HepG2 (cell line): ENCODE measurements around the gene TNS4. TPM values are rescaled to one million over a fixed set of nuclear protein-coding genes. Genes with fewer than 3 reads are reported as not detected.

Experiments
- EED ChIP-seq: sonication (generic); formaldehyde crosslinking; IDR thresholded peaks from 2 replicates; pipeline ENCODE4 v1.5.0; 2020; ENCODE audit warnings: mild to moderate bottlenecking, missing genetic modification reagents
- EHMT2 ChIP-seq: fragments of 200-600 bp; sonication (generic); IDR thresholded peaks from 2 replicates; pipeline ENCODE4 v1.7.0; 2017; ENCODE audit warnings: antibody characterized with exemption, low read depth, low read length, borderline replicate concordance
- HMGXB3 ChIP-seq: sonication (generic); formaldehyde crosslinking; IDR thresholded peaks from 2 replicates; pipeline ENCODE4 v1.4.0; 2020; ENCODE audit warnings: missing genetic modification reagents, borderline replicate concordance
- KDM2A ChIP-seq: sonication (generic); formaldehyde crosslinking; IDR thresholded peaks from 2 replicates; pipeline ENCODE4 v1.4.0; 2020; ENCODE audit warnings: low read depth, missing genetic modification reagents, borderline replicate concordance
- NCOA1 ChIP-seq: sonication (generic); formaldehyde crosslinking; IDR thresholded peaks from 2 replicates; pipeline ENCODE4 v1.9.0; 2021; ENCODE audit warnings: missing genetic modification reagents
- PITX1 ChIP-seq: sonication (generic); formaldehyde crosslinking; IDR thresholded peaks from 2 replicates; pipeline ENCODE4 v1.5.1; 2020; ENCODE audit warnings: mild to moderate bottlenecking, missing genetic modification reagents
- XRCC5 ChIP-seq: fragments of 200-400 bp; formaldehyde crosslinking; optimal IDR thresholded peaks from 2 replicates; pipeline ENCODE3; 2017; ENCODE audit warnings: mild to moderate bottlenecking, low read length
- ZIK1 ChIP-seq: sonication (generic); formaldehyde crosslinking; IDR thresholded peaks from 2 replicates; pipeline ENCODE4 v1.5.0; 2020; ENCODE audit warnings: mild to moderate bottlenecking, low read depth, missing genetic modification reagents, borderline replicate concordance
- ZNF205 ChIP-seq: IDR thresholded peaks from 2 replicates; pipeline ENCODE4 v1.6.1; 2018; ENCODE audit warnings: missing biosample characterization, missing genetic modification reagents
- ZNF3 ChIP-seq: IDR thresholded peaks from 2 replicates; pipeline ENCODE4 v1.7.0; 2017; ENCODE audit warnings: inconsistent platforms
- ZNF335 ChIP-seq: sonication (generic); formaldehyde crosslinking; IDR thresholded peaks from 2 replicates; pipeline ENCODE4 v1.4.0; 2020; ENCODE audit warnings: missing genetic modification reagents
- ZNF431 ChIP-seq: sonication (generic); formaldehyde crosslinking; IDR thresholded peaks from 2 replicates; pipeline ENCODE4 v1.9.0; 2022; ENCODE audit warnings: missing genetic modification reagents, low read depth, mild to moderate bottlenecking, borderline replicate concordance
- ZNF563 ChIP-seq: sonication (generic); formaldehyde crosslinking; IDR thresholded peaks from 2 replicates; pipeline ENCODE4 v1.8.0; 2022; ENCODE audit warnings: mild to moderate bottlenecking, moderate library complexity, missing genetic modification reagents
- ZNF574 ChIP-seq: sonication (generic); formaldehyde crosslinking; IDR thresholded peaks from 2 replicates; pipeline ENCODE4 v1.4.0; 2020; ENCODE audit warnings: missing genetic modification reagents
- ZNF777 ChIP-seq: sonication (generic); formaldehyde crosslinking; IDR thresholded peaks from 2 replicates; pipeline ENCODE4 v1.4.0; 2020; ENCODE audit warnings: missing genetic modification reagents
- polyA plus RNA-seq, 8 experiments: library from polyadenylated mRNA; depleted of rRNA in 3 of 8; stranded (reverse) in 7 of 8; unstranded in 1 of 8; fragments of >200 nt; fragmentation: Illumina TruSeq in 4 of 8; extraction: Trizol in 4 of 8; gene quantifications; 2 replicates each; pipeline versions ENCODE4 v1.2.1 to v1.2.3, GENCODE V29; 2011 to 2016; ENCODE audit warnings: low read depth in 4 of 8, missing spikeins in 1 of 8, mixed read lengths in 1 of 8; ENCODE audit not compliant: insufficient read depth in 1 of 8
- total RNA-seq, 5 experiments: library from RNA; depleted of rRNA; stranded (reverse); fragments of >200 nt; fragmentation: Illumina TruSeq; extraction: Trizol; gene quantifications; 2 replicates each; pipeline ENCODE4 v1.2.3, GENCODE V29; 2016; ENCODE audit warnings: low read depth in 1 of 5
- TF ChIP-seq, protein P1 (sequence below): sonication (generic); formaldehyde crosslinking; IDR thresholded peaks from 2 replicates; pipeline ENCODE4 v1.5.0; 2020; ENCODE audit warnings: mild to moderate bottlenecking, missing genetic modification reagents
- TF ChIP-seq, protein P2 (sequence below): sonication (generic); formaldehyde crosslinking; IDR thresholded peaks from 2 replicates; pipeline ENCODE4 v1.8.1; 2022; ENCODE audit warnings: mild to moderate bottlenecking, missing genetic modification reagents

TNS4 gene
- total and polyA plus RNA-seq, 2 of the 13 experiments (the other 11 are each of a cell fraction or from before 2014, with no cell fraction given): 0.58 to 2.1 TPM

DNA sequence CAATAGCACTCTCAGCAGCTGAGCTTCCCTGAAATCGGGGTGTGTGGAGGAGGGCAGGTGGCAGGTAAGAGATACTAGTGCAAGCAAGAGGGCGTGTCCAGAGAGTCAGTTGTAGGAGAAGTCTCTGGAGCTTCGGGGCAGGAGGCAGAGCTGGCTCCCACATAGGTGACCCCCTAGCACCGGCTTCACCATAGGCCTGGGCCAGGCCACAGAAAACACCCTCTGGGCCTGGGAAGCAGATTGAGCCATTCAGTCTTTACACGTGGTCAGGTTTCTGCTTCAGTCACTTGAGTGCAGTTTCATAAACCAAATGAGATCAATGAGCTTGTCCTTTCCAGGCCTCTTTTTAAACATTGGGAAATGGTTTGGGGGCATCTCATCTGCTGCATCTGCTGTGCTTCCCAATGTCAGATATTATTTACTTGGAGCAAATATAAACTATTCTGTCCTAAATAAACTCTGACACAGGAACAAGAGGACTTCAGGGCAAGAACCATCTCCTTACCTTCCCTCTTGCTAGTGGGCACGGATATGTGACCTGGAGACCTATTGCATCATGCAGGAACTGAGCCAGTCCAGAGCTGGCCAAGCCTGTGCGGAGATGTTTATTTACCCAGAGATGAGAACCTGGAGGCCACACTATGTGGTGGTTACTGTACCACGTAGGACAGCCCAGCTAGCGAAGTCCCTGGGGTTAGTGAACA is 47.7 kb upstream of the TNS4 start (continued):
- peak; percentile 80 for TF ChIP-seq ZNF563 (CRISPR knock-in tag)
- no peak for TF ChIP-seq ZNF777 (CRISPR knock-in tag)
- TF ChIP-seq, protein P1, sequence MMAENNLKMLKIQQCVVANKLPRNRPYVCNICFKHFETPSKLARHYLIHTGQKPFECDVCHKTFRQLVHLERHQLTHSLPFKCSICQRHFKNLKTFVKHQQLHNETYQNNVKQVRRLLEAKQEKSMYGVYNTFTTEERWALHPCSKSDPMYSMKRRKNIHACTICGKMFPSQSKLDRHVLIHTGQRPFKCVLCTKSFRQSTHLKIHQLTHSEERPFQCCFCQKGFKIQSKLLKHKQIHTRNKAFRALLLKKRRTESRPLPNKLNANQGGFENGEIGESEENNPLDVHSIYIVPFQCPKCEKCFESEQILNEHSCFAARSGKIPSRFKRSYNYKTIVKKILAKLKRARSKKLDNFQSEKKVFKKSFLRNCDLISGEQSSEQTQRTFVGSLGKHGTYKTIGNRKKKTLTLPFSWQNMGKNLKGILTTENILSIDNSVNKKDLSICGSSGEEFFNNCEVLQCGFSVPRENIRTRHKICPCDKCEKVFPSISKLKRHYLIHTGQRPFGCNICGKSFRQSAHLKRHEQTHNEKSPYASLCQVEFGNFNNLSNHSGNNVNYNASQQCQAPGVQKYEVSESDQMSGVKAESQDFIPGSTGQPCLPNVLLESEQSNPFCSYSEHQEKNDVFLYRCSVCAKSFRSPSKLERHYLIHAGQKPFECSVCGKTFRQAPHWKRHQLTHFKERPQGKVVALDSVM: peak; percentile 50; the same call in 1 of the 2 replicates
- peak; percentile 94; the same call in 1 of the 2 replicates for TF ChIP-seq ZNF431 (CRISPR knock-in tag)
- peak; percentile 75; the same call in 1 of the 2 replicates for TF ChIP-seq NCOA1
- no peak for TF ChIP-seq EHMT2
- 0 out of 2 replicates have a peak, but pooled peaks have one; percentile 71 for TF ChIP-seq ZIK1
- 0 out of 2 replicates have a peak, but pooled peaks have one; percentile 57 for TF ChIP-seq EED (CRISPR knock-in tag)
- peak; percentile 87 for TF ChIP-seq KDM2A (CRISPR knock-in tag)
- peak; percentile 73 for TF ChIP-seq XRCC5
- TF ChIP-seq, protein P2, sequence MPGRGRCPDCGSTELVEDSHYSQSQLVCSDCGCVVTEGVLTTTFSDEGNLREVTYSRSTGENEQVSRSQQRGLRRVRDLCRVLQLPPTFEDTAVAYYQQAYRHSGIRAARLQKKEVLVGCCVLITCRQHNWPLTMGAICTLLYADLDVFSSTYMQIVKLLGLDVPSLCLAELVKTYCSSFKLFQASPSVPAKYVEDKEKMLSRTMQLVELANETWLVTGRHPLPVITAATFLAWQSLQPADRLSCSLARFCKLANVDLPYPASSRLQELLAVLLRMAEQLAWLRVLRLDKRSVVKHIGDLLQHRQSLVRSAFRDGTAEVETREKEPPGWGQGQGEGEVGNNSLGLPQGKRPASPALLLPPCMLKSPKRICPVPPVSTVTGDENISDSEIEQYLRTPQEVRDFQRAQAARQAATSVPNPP (CRISPR knock-in tag): peak; percentile 28; the same call in 1 of the 2 replicates
- peak; percentile 90 for TF ChIP-seq HMGXB3 (CRISPR knock-in tag)
- peak; percentile 92 for TF ChIP-seq PITX1 (CRISPR knock-in tag)
- peak; percentile 92 for TF ChIP-seq ZNF335 (CRISPR knock-in tag)
- peak; percentile 85 for TF ChIP-seq ZNF574
- TF ChIP-seq ZNF205 (CRISPR knock-in tag): peak; percentile 92
- TF ChIP-seq ZNF3 (CRISPR knock-in tag): peak; percentile 72
